ENCODE data around the gene CENPU. TPM values are rescaled to one million over a fixed set of nuclear protein-coding genes. Genes with fewer than 3 reads are reported as not detected.

Gene CENPU
- total RNA-seq, 1 donor from 2014 or later = 7.1 TPM

DNA sequence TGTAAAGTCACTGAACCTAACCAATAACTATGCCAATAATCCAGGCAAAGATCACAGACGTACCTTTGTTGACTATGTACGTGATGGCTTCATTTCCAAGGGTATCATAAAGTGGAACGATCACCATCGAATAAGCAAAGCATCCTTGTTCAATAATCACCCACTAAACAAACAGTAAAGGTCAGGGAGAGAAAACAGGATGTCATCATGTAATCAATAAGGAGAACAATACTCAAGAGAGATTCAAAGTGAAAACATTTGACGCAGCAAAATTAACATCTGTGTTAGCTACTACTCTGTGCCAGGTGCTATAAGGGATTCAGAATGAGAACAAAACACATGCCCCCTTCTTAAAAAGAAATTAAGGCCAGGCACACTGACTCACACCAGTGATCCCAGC lies 42.9 kb upstream of the CENPU start:
- no peak overlapping the region for H3K4me3 Mint-ChIP-seq
- TF ChIP-seq, protein P1, sequence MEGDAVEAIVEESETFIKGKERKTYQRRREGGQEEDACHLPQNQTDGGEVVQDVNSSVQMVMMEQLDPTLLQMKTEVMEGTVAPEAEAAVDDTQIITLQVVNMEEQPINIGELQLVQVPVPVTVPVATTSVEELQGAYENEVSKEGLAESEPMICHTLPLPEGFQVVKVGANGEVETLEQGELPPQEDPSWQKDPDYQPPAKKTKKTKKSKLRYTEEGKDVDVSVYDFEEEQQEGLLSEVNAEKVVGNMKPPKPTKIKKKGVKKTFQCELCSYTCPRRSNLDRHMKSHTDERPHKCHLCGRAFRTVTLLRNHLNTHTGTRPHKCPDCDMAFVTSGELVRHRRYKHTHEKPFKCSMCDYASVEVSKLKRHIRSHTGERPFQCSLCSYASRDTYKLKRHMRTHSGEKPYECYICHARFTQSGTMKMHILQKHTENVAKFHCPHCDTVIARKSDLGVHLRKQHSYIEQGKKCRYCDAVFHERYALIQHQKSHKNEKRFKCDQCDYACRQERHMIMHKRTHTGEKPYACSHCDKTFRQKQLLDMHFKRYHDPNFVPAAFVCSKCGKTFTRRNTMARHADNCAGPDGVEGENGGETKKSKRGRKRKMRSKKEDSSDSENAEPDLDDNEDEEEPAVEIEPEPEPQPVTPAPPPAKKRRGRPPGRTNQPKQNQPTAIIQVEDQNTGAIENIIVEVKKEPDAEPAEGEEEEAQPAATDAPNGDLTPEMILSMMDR (IDR thresholded peaks at IDR 0.05) = no peak
- CTCF ChIA-PET = no interaction called here
- POLR2A ChIA-PET = no interaction called here
- ATAC-seq (ENCODE audit: low read depth) = no peak
- peaks cover 60% of the 10 kb centered on the region for H3K36me3 Mint-ChIP-seq (ENCODE audit: low read depth)
- intact Hi-C loops (cut with micrococcal nuclease) = no loop called here
- DNase-seq = no peak
- H3K9me3 Mint-ChIP-seq = no peaks in the 10 kb centered on the region
- H3K27ac Mint-ChIP-seq = no peak overlapping the region
- no peaks in the 10 kb centered on the region for H3K27me3 Mint-ChIP-seq
- peaks cover 2% of the 10 kb centered on the region for H3K4me1 Mint-ChIP-seq

DNA sequence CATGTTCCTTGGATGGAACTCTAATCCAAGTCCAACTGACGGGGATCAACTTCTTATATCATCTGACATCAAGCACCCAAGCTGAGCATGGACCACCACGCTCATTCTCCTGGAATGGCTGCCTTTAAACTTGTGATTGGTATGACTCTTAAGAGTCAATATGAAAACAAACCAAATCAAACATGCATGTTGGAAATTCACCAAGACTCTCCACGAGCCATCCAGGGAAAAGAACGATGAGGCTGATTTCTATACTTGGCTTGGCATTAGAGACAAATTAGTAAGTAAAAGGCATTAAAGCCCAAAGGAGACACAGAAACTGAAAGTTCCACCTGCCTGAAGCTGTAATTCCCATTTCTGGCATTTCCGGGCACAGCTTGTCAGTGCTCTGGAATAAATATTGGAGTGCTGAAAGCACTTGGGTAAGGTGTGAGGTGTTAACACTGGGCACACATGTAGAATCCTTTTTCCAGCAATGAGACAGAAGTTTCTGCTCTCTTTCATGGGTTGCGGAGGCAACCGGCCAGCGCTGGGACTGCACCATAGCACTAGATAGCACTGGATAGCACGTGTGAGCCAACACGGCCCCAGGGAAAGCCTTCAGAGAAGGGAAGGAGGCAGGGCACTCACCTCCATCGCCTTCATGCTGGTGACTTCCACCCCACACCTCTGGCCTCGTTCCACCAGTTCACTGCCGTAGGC lies 42.1 kb upstream of the CENPU start:
- H3K27ac Mint-ChIP-seq = no peak overlapping the region
- intact Hi-C loops (cut with micrococcal nuclease) = no loop called here
- no peak overlapping the region for H3K4me3 Mint-ChIP-seq
- ChIA-PET POLR2A (no interaction called here), CTCF (no interaction called here)
- no peaks in the 10 kb centered on the region for H3K9me3 Mint-ChIP-seq
- peaks cover 67% of the 10 kb centered on the region for H3K36me3 Mint-ChIP-seq (ENCODE audit: low read depth)
- TF ChIP-seq, protein P1 (IDR thresholded peaks at IDR 0.05) = no peak
- no peaks in the 10 kb centered on the region for H3K4me1 Mint-ChIP-seq
- H3K27me3 Mint-ChIP-seq = no peaks in the 10 kb centered on the region
- DNase-seq = no peak
- no peak for ATAC-seq (ENCODE audit: low read depth)

DNA sequence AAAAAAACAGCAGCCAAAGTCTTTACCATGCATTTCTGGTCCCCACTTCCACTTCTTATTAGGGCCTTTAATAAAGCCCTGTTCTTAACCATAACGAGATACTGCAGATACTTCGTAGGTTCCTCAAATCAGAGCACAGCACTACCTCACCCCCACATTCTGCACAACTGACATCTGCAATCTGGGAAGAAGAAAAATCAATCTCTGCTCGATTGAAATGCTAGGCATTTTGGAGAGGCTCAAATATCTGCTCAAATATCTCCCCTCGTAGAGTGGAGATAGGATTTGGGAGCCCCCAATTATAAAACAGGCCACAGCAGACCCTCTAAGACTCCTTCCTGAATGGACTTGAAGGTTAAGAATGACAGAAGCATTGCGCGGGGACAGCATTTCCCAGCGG lies 40.3 kb upstream of the CENPU start:
- H3K36me3 Mint-ChIP-seq (ENCODE audit: low read depth) = peaks cover 71% of the 10 kb centered on the region
- H3K27ac Mint-ChIP-seq = no peak overlapping the region
- ChIA-PET CTCF (no interaction called here), POLR2A (interaction anchor here (0.6 kb wide), 1 partner anchor 481 kb away, joined by 3 read pairs; no protein-coding TSS in a partner anchor)
- ATAC-seq (ENCODE audit: low read depth) (no peak), DNase-seq (no peak)
- H3K4me1 Mint-ChIP-seq = no peaks in the 10 kb centered on the region
- no peak overlapping the region for H3K4me3 Mint-ChIP-seq
- no peaks in the 10 kb centered on the region for H3K27me3 Mint-ChIP-seq
- TF ChIP-seq, protein P1 (IDR thresholded peaks at IDR 0.05) = no peak
- intact Hi-C loops (cut with micrococcal nuclease) = no loop called here
- H3K9me3 Mint-ChIP-seq = no peaks in the 10 kb centered on the region

DNA sequence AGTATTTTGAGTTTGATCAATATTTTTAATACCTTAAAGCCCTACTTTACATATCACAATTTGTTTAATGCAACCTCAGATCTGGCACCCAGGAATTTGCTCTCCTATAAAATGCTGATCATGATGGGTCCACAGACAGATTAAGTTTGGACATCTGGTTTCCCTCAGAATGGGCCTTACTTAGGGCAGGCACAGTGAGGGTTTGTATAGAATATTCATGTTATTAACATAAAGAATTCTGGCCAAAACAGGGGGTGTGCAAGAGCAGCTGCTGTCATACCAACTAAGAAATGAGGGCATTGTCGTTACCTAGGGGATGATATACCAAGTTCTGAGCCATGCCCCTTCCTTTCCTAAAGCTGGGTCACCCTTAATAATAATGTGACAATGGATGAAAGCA lies 37.5 kb upstream of the CENPU start:
- TF ChIP-seq, protein P1 (IDR thresholded peaks at IDR 0.05) = no peak
- CTCF ChIA-PET = no interaction called here

DNA sequence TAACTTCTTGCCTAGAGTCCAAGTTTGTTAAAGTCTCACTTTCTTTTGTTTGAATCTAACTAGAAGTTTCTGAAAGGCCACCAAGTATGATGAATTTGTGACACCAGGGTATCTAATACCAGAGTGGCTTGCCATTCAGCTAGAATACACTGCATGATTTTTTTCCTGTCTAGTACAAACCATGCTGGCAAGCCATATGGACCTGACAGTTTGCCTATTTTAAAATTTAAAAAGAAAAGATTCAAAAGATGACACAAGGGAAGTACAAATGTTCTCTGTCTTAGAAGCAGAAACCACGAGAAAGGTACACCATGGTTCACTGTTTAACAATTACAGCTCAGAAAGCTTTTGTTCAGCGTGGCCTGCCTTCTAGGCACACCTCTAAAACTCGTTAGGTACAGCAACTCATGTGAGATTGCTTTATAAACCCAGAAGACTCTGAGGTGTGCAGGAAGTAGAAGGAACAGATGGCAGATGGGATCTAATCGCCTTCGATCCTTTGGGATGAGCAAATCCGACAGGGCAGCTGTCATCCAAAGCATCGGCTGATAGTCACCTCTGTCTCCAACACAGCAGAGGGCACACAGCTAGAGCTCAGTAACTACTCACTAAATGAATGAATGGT lies 35.4 kb upstream of the CENPU start:
- TF ChIP-seq, protein P1 (IDR thresholded peaks at IDR 0.05) = no peak
- no peaks in the 10 kb centered on the region for H3K9me3 Mint-ChIP-seq
- H3K27me3 Mint-ChIP-seq = no peaks in the 10 kb centered on the region
- DNase-seq = no peak
- no peak overlapping the region for H3K27ac Mint-ChIP-seq
- peaks cover 88% of the 10 kb centered on the region for H3K36me3 Mint-ChIP-seq (ENCODE audit: low read depth)
- no peak overlapping the region for H3K4me3 Mint-ChIP-seq
- no peaks in the 10 kb centered on the region for H3K4me1 Mint-ChIP-seq
- intact Hi-C loops (cut with micrococcal nuclease) = loop anchor here (10.0 kb wide), 1 partner anchor 46 kb away; no protein-coding TSS in a partner anchor
- no peak for ATAC-seq (ENCODE audit: low read depth)
- CTCF ChIA-PET = no interaction called here
- POLR2A ChIA-PET = no interaction called here

More for the DNA sequence above, 37.5 kb upstream of the CENPU start:
- intact Hi-C loops (cut with micrococcal nuclease) = no loop called here
- DNase-seq (no peak), ATAC-seq (ENCODE audit: low read depth) (no peak)
- POLR2A ChIA-PET = no interaction called here
- no peak overlapping the region for H3K27ac Mint-ChIP-seq
- H3K36me3 Mint-ChIP-seq (ENCODE audit: low read depth) = peaks cover 78% of the 10 kb centered on the region
- H3K27me3 Mint-ChIP-seq = no peaks in the 10 kb centered on the region
- no peaks in the 10 kb centered on the region for H3K9me3 Mint-ChIP-seq
- H3K4me3 Mint-ChIP-seq = no peak overlapping the region
- no peaks in the 10 kb centered on the region for H3K4me1 Mint-ChIP-seq
